ENCODE results near the gene ITPR2.
A peak's percentile ranks its signal among the peaks of the same experiment; 100 is the strongest.

The ITPR2 gene

GRCh38 chr12:26507613-26508012, 325.4 kb downstream of the ITPR2 start:
- Mint-ChIP-seq H3K4me3 (no peak overlapping the region), H3K4me1 (ENCODE audit: low read depth) (no peaks in the 10 kb centered on the region), H3K36me3 (ENCODE audit: low read depth) (no peaks in the 10 kb centered on the region)

DNA sequence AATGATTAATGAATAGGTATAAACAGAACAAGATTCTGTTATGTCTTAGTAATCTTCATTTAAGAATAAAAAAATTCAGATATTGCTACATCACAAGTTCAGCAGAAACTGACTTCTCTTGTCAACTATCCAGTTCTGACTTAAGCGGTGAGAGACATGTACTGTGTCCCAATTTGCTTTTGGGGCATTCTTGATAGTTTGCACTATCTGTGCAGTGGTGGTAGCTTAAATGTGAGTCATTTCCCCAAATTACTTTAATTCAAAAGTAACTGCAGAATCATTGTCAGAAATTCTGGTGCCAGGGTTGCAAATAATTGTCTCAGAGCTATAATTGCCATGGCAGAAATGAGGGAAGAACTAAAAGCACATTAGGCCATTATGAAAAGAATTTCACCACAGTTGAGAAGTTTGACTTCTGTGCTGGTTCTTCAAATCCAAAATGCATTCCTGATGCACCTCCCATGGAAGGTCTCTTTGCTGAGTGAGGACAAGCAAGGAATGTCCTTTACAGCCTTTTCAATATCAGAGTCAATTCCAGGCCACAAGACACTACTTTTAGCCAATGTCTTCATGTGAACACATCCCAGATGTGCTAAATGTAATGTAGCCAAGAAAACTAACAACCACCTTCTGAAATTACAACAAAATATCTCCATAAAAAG, 332.9 kb downstream of the ITPR2 start:
- H3K9me3 Mint-ChIP-seq, result no peaks in the 10 kb centered on the region
- H3K27ac Mint-ChIP-seq, result no peak overlapping the region
- H3K4me3 Mint-ChIP-seq, result no peak overlapping the region
- H3K27me3 Mint-ChIP-seq (ENCODE audit: low read depth), result no peaks in the 10 kb centered on the region
- H3K36me3 Mint-ChIP-seq (ENCODE audit: low read depth), result no peaks in the 10 kb centered on the region
- H3K4me1 Mint-ChIP-seq (ENCODE audit: low read depth), result no peaks in the 10 kb centered on the region

More at GRCh38 chr12:26507613-26508012, 325.4 kb downstream of the ITPR2 start:
- Mint-ChIP-seq H3K27me3 (ENCODE audit: low read depth) (no peaks in the 10 kb centered on the region), H3K9me3 (no peaks in the 10 kb centered on the region), H3K27ac (no peak overlapping the region)

DNA sequence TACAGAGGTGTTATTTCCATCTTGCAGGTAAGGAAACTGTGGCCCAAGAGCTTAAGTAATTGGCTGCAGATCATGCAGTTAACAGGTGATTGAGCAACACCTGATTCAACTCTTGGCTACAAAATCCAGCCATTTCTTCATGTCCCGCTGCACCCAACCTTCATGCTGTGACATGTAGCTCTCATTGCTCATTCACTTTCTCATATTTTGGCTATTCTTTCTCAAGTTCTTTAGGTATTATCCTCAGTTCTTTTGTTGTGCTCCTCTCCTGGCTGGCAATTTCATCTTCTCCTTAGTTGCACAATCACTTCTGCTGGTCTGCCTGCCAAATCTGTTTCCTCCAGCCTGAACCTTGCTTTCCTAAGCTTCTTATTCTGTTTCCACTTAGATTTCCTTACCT, 336.8 kb downstream of the ITPR2 start:
- Mint-ChIP-seq H3K36me3 (ENCODE audit: low read depth) (peaks cover 6% of the 10 kb centered on the region), H3K27ac (no peak overlapping the region), H3K4me1 (ENCODE audit: low read depth) (no peaks in the 10 kb centered on the region), H3K27me3 (ENCODE audit: low read depth) (no peaks in the 10 kb centered on the region), H3K9me3 (no peaks in the 10 kb centered on the region), H3K4me3 (no peak overlapping the region)

DNA sequence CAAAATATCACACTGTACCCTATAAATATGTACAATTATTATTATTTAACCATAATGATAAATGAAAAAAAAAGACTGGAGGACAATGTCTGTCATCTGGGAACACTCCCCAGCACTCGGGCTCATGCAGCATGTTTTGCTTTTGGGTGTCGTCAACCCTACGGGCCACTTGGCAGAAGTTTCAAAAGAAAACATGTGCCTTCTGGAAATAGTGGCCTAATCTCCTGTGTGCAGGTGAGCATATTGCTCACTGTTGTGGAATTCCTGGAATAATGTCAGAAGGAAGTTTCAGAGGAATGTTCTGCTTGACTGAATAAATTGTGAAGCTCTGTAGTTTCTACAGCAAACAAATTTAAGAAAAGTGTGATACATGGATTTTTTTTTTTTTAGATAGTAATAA, 339.3 kb downstream of the ITPR2 start:
- no peaks in the 10 kb centered on the region for H3K4me1 Mint-ChIP-seq (ENCODE audit: low read depth)
- no peaks in the 10 kb centered on the region for H3K27me3 Mint-ChIP-seq (ENCODE audit: low read depth)
- H3K9me3 Mint-ChIP-seq, result no peaks in the 10 kb centered on the region
- H3K27ac Mint-ChIP-seq, result no peak overlapping the region
- H3K4me3 Mint-ChIP-seq, result no peak overlapping the region
- peaks cover 12% of the 10 kb centered on the region for H3K36me3 Mint-ChIP-seq (ENCODE audit: low read depth)

GRCh38 chr12:26492406-26492805, 340.6 kb downstream of the ITPR2 start:
- Mint-ChIP-seq H3K36me3 (ENCODE audit: low read depth) (peaks cover 12% of the 10 kb centered on the region), H3K9me3 (no peaks in the 10 kb centered on the region), H3K27me3 (ENCODE audit: low read depth) (no peaks in the 10 kb centered on the region), H3K4me3 (no peak overlapping the region), H3K4me1 (ENCODE audit: low read depth) (no peaks in the 10 kb centered on the region), H3K27ac (no peak overlapping the region)

DNA sequence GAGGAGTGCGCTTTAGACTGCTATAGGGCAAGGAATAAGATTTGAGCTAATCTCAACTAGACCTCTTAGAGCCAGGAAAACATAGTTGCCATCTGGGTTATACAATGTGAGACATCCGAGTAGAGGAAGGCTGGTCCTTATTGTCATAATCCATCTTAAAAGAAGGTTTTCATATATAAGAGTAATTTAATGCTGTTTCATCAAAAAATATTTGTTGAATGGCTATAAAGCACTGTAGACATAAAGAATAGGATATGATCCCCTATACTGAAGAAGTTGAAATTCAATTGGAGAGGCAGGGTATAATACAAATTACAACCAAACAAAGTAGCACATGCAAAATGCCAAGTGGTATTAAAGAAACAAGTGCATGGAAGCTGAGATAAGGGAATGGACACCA, 343.1 kb downstream of the ITPR2 start:
- no peaks in the 10 kb centered on the region for H3K27me3 Mint-ChIP-seq (ENCODE audit: low read depth)
- H3K4me3 Mint-ChIP-seq, result no peak overlapping the region
- no peaks in the 10 kb centered on the region for H3K9me3 Mint-ChIP-seq
- H3K36me3 Mint-ChIP-seq (ENCODE audit: low read depth), result peaks cover 19% of the 10 kb centered on the region
- no peaks in the 10 kb centered on the region for H3K4me1 Mint-ChIP-seq (ENCODE audit: low read depth)
- H3K27ac Mint-ChIP-seq, result no peak overlapping the region

- H3K27me3 Mint-ChIP-seq (ENCODE audit: low read depth), result no peaks in the 10 kb centered on the region
- H3K4me3 Mint-ChIP-seq, result no peak overlapping the region
- H3K9me3 Mint-ChIP-seq, result no peaks in the 10 kb centered on the region
- H3K4me1 Mint-ChIP-seq (ENCODE audit: low read depth), result no peaks in the 10 kb centered on the region
- no peak overlapping the region for H3K27ac Mint-ChIP-seq
- peaks cover 22% of the 10 kb centered on the region for H3K36me3 Mint-ChIP-seq (ENCODE audit: low read depth)
Observed at GRCh38 chr12:26488351-26488750, 344.6 kb downstream of the ITPR2 start.

GRCh38 chr12:26473291-26473690, 359.7 kb downstream of the ITPR2 start:
- H3K36me3 Mint-ChIP-seq (ENCODE audit: low read depth), result peaks cover 37% of the 10 kb centered on the region
- H3K9me3 Mint-ChIP-seq, result peaks cover 3% of the 10 kb centered on the region
- peaks cover 27% of the 10 kb centered on the region for H3K4me1 Mint-ChIP-seq (ENCODE audit: low read depth)
- H3K27me3 Mint-ChIP-seq (ENCODE audit: low read depth), result no peaks in the 10 kb centered on the region
- no peak overlapping the region for H3K27ac Mint-ChIP-seq
- H3K4me3 Mint-ChIP-seq, result peak overlapping the region; percentile 2

GRCh38 chr12:26471560-26471959, 361.4 kb downstream of the ITPR2 start:
- H3K9me3 Mint-ChIP-seq, result peaks cover 3% of the 10 kb centered on the region
- no peaks in the 10 kb centered on the region for H3K27me3 Mint-ChIP-seq (ENCODE audit: low read depth)
- H3K36me3 Mint-ChIP-seq (ENCODE audit: low read depth), result peaks cover 35% of the 10 kb centered on the region
- peaks cover 27% of the 10 kb centered on the region for H3K4me1 Mint-ChIP-seq (ENCODE audit: low read depth)
- H3K4me3 Mint-ChIP-seq, result peak overlapping the region; percentile 4
- peak overlapping the region; percentile 2 for H3K27ac Mint-ChIP-seq

GRCh38 chr12:26469421-26470180, 363.4 kb downstream of the ITPR2 start:
- Mint-ChIP-seq H3K4me1 (ENCODE audit: low read depth) (peaks cover 27% of the 10 kb centered on the region), H3K9me3 (no peaks in the 10 kb centered on the region), H3K27ac (no peak overlapping the region), H3K36me3 (ENCODE audit: low read depth) (peaks cover 23% of the 10 kb centered on the region), H3K27me3 (ENCODE audit: low read depth) (no peaks in the 10 kb centered on the region), H3K4me3 (no peak overlapping the region)

GRCh38 chr12:26467351-26467750, 365.6 kb downstream of the ITPR2 start:
- peaks cover 14% of the 10 kb centered on the region for H3K4me1 Mint-ChIP-seq (ENCODE audit: low read depth)

GRCh38 chr12:26466726-26467125, 366.3 kb downstream of the ITPR2 start:
- Mint-ChIP-seq H3K4me1 (ENCODE audit: low read depth) (peaks cover 10% of the 10 kb centered on the region), H3K36me3 (ENCODE audit: low read depth) (peaks cover 11% of the 10 kb centered on the region), H3K27ac (no peak overlapping the region), H3K4me3 (no peak overlapping the region), H3K27me3 (ENCODE audit: low read depth) (no peaks in the 10 kb centered on the region), H3K9me3 (no peaks in the 10 kb centered on the region)

More at GRCh38 chr12:26467351-26467750, 365.6 kb downstream of the ITPR2 start:
- Mint-ChIP-seq H3K27me3 (ENCODE audit: low read depth) (no peaks in the 10 kb centered on the region), H3K9me3 (no peaks in the 10 kb centered on the region), H3K4me3 (no peak overlapping the region), H3K27ac (no peak overlapping the region), H3K36me3 (ENCODE audit: low read depth) (peaks cover 11% of the 10 kb centered on the region)

DNA sequence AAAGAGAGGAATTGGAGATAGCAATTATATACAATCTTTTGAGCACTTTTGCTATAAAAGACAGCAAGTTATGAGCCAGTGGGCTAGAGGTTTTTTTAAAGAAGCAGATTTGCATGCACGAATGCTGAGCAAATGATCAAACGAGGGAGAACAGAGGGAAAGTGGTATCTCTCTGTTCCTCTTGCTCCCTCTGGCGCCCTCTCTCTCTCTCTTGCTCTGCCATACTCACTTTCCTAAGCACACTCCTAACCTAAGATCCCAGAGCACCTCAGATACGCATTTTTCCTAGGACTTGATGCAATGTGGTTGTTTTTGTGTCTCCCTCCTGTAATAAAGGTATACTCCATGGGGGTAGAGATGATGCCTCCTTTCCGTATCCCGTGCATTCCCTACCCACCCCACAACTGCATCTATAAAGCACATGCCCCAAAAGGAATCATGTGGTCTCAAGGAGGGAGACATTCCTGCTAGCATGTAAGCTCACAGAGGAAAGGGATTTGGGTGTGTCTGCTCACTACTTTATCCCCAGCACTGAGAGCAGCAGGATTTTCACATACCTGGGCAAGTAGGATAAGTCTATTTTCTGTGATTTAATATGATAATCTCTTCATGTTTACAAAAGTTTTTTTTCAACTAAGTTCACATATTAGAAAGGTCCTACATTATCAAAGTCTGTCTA, 367.4 kb downstream of the ITPR2 start:
- Mint-ChIP-seq H3K27ac (no peak overlapping the region), H3K36me3 (ENCODE audit: low read depth) (peaks cover 11% of the 10 kb centered on the region), H3K4me3 (no peak overlapping the region), H3K27me3 (ENCODE audit: low read depth) (no peaks in the 10 kb centered on the region), H3K4me1 (ENCODE audit: low read depth) (peaks cover 1% of the 10 kb centered on the region), H3K9me3 (no peaks in the 10 kb centered on the region)

DNA sequence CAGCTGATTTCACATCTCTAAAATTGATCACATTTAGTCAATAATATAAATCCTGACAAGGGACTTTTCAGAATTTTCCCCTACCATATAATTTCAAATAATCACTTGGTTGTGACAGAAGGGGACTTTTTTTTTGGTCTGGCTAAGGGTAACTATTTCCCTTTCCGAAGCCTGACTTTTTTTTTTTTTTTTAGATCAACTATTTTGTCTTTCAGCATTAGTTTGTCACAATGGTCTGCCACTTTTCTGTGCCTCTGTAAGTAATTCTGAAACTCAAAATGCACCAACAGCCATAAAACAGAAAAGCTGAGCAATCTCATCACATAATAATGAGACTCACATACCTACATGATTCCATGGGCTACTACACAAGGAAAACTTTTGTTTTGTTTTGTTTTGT, 371.2 kb downstream of the ITPR2 start:
- H3K4me3 Mint-ChIP-seq, result no peak overlapping the region

GRCh38 chr12:26460361-26460760, 372.6 kb downstream of the ITPR2 start:
- Mint-ChIP-seq H3K4me1 (ENCODE audit: low read depth) (peaks cover 12% of the 10 kb centered on the region), H3K36me3 (ENCODE audit: low read depth) (peaks cover 9% of the 10 kb centered on the region), H3K27me3 (ENCODE audit: low read depth) (no peaks in the 10 kb centered on the region), H3K9me3 (no peaks in the 10 kb centered on the region), H3K4me3 (no peak overlapping the region), H3K27ac (no peak overlapping the region)

More for the DNA sequence above, 371.2 kb downstream of the ITPR2 start:
- peaks cover 9% of the 10 kb centered on the region for H3K4me1 Mint-ChIP-seq (ENCODE audit: low read depth)
- H3K27ac Mint-ChIP-seq, result no peak overlapping the region
- peaks cover 9% of the 10 kb centered on the region for H3K36me3 Mint-ChIP-seq (ENCODE audit: low read depth)
- H3K9me3 Mint-ChIP-seq, result no peaks in the 10 kb centered on the region
- no peaks in the 10 kb centered on the region for H3K27me3 Mint-ChIP-seq (ENCODE audit: low read depth)
